ENCODE measurements around the gene RNF166. TPM values are rescaled to one million over a fixed set of nuclear protein-coding genes. Genes with fewer than 3 reads are reported as not detected.
"Not testable (repeated sequence)": the region's sequence is repeated elsewhere in the genome, so short reads cannot be mapped to it uniquely, and the experiment has no call there.

Gene RNF166
- total RNA-seq, 1 donor from 2014 or later: 9.1 TPM

DNA sequence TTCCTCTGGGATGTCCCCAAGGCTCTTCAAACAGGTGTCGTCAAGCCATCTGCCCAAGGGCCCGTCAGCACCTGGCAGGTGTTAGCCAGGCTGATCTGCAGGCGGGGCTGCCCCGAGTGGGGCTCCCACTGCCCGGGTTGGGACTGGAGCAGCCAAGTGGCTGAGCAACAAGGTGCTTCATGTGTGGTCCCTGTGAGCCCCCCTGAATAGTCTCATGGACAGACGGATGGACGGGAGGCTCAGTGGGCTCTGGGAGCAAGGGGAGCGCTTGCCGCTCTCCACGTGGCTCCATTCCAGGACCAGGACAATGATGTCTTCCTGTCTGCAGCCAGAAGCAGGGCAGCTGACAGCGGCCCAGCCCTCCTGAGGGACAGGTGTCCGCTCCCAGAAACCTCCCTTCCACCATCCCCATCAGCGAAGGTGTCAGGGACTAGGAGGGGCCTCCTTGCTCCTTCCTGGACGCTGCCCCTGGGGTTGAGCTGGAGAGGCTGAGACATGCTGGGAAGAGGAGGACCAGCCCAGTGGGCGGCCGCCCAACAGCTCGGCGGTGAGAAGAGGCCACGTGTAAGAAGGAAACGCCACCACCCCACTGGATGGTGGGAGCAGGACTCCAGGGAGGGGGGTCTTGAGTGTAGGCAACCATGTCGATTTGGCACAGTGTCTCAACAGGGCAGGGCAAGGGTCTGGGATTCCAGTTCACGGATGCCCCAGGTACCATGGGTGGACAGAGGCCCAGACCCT is 29.5 kb downstream of the RNF166 start:
- no peak for DNase-seq (ENCODE audit: low read depth in 2 of 2)

DNA sequence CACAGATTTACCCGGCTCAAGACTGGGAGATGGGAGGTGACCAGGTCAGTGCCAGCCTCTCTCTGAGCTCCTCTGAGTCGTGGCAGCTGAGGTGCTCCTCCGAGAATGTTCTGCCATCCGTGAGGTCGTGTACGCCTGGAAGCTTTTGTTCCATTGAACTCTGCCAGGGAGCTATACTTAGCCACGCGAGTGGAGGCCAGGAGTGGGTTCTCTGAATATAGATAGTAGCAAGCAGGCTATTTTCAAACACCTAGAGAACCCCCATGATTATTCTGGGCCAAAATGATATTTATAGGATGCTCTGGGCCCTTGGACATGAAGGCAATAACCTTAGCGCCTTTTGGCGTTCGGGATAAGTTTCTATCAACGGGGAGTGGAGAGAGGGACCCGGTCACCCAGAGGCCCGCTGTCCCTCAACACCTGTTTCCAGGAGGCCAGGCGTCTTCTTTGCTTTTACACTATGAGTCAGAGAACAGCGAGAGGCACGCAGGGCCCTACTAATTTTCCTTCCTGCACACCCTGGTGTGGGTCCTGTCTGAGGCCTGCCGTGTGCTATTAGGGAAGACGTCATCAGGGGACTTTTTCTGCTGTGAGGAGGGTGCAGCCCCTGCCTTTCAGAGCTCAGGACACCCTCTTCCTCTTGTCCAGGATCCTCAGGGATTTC is 32.4 kb downstream of the RNF166 start:
- DNase-seq (ENCODE audit: low read depth in 2 of 2): no peak

DNA sequence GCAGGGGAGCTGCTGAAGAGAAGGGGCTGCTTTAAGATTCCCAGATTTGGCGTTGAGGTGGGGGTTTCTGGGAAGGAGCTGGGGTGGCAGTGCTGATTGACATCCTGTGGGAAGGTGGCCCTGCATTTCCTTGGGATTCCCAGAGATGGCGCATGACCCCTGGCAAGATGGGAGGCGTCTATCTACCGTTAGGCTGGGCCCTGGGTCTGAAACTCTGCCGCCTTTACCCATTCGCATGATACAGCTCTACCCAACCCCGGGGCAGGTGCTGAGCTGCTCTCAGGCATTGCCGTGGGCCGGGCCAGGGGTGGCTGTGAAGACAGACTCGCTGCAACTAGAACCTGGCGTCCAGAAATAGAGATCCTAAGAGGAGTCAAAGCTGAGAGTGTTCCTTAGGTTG is 33.4 kb downstream of the RNF166 start:
- DNase-seq (ENCODE audit: low read depth in 2 of 2): no peak

DNA sequence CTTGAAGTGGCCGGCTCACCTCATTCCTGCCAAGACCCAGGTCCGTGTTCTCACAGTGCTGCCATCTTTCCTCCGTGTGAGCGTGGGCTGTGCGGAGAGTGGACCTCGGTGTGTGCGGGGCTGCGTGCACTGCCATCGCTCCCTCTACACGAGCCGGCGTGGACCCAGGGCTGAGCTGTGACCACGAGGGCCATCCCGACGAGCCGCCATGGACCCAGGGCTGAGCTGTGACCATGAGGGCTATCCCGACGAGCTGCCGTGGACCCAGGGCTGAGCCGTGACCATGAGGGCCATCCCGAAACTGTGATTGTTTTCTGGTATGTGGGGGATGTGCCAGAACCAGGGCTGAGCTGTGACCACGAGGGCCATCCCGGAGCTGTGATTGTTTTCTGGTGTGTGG is 34.4 kb downstream of the RNF166 start:
- no peak for DNase-seq (ENCODE audit: low read depth in 2 of 2)

DNA sequence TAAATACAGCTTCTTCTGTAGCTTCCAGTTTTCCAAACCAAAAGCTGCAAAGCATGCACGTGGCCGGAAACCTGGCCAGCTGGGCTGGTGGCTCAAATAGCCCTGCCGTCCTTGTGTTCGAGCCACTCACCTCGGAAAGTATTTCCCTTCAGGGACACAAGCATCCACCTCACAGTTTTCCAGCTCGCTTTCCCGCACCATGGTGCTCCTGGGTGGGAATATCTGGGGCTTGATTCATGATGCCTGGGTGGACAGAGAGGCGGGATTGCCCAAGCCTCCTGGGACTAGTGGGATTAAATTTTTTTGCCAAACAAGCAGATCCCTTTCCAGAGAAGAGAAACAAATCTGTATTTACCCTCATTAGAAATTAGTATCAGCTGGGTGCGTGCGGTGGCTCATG is 36.2 kb downstream of the RNF166 start:
- no peak for DNase-seq (ENCODE audit: low read depth in 2 of 2)

DNA sequence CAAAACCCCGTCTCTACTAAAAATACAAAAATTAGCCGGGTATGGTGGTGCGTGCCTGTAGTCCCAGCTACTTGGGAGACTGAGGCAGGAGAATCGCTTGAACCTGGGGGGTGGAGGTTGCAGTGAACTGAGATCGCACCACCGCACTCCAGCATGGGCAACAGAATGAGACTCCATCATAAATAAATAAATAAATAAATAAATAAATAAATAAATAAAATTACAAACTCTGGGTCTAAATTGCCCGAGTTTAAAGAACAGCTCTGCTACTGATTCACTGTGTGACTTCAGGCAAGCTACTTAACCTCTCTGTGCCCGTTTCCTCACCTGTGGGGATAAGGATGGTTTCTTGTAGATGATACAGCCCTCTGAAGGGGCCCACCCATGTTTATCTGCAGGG is 36.7 kb downstream of the RNF166 start:
- DNase-seq (ENCODE audit: low read depth in 2 of 2): not testable (repeated sequence)

DNA sequence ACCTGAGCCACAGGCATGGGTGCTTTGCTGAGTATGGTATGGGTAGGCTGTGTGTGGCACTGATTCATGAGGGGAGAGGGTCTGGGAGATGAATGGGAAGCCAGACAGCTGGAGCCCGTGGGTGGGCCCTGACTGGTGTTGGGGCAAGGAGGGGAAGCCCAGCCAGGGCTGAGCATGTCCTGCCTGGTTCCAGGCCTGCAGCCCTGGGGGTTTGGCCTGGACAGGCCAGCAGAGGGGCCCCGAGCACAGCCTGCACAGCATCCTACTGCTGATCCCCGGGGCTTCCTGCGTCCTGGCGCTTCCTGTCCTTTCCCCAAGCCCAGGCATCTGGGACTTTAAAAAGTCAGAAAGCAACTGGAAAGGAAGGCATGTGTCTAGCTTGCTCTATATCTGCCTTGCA is 38.7 kb downstream of the RNF166 start:
- DNase-seq (ENCODE audit: low read depth in 2 of 2): peak in 1 of 2 donors; percentile 56

DNA sequence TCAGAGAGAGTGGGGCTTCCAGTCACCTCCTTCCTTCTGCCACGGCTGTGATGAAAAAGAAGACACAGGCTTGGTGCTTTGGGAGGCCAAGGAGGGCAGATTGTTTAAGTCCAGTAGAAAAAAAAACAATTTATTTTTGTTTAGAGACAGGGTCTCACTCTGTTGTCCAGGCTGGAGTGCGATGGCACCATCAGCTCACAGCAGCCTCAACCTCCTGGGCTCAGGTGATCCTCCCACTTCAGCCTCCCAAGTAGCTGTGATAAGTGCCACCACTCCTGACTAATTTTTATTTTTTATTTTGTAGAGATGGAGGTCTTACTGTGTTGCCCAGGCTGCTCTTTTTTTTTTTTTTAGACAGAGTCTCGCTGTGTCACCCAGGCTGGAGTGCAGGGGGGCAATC is 40.6 kb downstream of the RNF166 start:
- DNase-seq (ENCODE audit: low read depth in 2 of 2): no peak

DNA sequence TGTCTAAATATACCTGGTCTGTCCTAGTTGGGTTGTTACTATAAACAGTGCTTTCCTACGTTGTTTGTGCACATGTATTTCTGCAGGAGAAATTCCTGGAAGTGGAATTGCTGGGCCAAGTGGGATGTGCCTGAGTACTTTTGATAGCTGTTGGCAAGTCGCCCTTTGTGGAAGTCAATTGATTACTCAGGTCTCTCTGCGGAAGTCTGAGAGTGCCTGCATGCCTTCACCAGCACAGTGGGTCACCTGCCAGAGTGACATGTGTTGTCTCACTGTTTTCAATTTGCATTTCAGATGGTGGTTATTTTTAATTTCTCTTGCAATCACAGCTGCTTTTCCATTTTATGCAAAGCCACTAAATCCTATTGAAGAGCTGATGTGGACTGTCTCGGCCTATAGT is 41.1 kb downstream of the RNF166 start:
- DNase-seq (ENCODE audit: low read depth in 2 of 2): peak; percentile 96 to 97

DNA sequence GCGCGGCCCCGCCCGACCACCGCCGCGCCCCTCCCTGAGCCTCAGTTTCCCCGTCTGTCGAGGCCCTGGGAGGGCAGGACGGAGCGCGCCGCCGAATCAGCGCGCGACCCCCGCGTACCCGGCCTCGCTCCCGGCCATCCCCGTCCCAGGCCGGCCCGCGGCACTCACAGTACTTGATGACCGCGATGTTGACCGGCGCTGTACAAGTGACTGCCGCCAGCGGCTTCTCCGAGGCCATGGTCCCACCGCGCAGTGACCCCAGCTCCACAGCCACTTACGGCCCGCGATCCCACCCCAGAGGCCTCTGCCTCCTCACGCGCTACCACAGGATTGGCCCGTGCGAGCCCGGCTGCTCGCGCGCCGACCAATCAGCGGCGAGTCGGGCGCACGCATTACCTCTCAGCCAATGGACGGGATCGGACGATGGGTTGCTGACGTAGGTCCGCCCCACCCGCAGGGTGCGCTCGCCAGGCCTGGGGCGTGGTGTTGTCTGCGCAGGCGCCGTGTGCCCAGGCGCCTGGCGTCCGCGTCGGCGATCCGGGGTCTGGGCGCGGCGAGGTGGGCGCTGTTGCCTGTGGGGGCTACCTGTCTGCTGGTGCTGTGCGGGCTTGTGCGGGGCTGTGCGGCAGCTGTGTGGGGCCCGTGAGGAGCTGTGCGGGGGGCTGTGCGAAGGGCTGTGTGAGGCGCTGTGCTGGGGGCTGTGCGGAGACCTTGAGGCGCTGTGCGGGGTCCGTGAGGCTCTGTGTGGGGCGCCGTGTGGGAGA is 43.2 kb downstream of the RNF166 start, which contains the start of gene MVD:
Gene MVD, minus strand, starts transcription at position 249 of the 764 bp plus-strand sequence. Its CDS starts 11 bp downstream, at position 238.
- DNase-seq (ENCODE audit: low read depth in 2 of 2): peak; percentile 96 to 99

DNA sequence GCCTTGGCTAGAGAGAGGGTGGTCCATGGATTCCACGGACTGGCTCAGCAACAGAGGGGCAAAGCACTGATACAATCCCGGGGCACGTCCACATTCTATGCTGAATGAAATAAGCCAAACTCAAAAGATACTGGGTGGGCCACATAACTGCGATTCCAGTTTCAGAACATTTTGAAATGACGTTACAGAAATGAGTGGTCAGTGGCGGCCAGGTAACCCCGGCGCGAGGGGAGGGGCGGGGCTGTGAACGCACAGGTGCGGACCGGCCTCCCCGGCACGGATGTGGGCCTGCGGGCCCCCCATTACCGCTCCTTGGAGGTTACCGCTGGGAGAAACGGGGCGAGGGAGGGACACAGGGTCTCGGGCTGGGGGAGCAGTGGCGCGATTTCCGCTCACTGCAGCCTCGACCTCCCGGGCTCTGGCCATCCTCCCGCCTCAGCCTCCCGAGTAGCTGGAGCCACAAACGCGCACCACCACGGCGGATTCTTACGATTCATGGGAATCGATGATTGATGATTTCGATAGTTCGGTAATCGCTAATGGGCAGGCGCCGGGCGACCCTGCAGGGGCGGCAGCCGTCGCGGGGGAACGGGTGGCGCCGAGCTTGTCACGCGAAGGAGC is 43.9 kb downstream of the RNF166 start:
- peak in 1 of 2 donors; percentile 20 for DNase-seq (ENCODE audit: low read depth in 2 of 2)

DNA sequence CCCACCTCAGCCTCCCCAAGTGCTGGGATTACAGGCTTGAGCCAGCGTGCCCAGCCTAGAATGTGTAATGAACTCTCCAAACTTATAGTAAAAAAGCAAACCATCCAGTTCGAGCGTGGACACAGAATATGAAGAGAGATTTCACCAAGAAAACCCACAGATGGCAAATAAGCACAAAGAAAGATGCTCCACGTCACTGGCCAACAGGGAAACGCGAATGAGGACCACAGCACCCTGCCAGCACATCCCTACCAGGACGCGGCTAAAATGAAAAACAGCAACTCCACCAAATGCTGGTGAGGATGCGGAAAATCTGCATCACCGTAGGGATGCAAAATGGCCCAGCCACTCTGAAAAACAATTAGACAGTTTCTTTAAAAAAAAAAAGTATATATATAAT is 44.7 kb downstream of the RNF166 start:
- no peak for DNase-seq (ENCODE audit: low read depth in 2 of 2)

DNA sequence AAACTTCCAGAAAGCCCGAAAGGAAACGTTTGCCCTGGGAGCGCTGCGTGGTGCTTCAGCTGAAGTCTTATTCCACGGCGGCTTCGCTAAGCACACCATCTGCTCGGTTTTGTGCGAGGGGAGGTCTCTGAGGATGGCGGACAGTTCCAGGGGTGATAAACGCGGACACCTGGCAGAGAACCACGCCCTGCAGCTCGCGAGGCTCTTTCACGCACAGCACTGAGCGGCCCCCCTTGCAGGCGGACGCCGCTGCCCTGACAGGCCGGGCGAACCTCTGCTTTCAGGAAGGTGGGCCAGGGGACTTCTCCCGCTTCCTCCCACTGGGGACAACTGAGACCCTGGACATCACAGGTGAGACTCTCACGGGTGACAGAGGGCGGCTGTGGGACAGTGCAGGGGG is 47.0 kb downstream of the RNF166 start:
- no peak for DNase-seq (ENCODE audit: low read depth in 2 of 2)

DNA sequence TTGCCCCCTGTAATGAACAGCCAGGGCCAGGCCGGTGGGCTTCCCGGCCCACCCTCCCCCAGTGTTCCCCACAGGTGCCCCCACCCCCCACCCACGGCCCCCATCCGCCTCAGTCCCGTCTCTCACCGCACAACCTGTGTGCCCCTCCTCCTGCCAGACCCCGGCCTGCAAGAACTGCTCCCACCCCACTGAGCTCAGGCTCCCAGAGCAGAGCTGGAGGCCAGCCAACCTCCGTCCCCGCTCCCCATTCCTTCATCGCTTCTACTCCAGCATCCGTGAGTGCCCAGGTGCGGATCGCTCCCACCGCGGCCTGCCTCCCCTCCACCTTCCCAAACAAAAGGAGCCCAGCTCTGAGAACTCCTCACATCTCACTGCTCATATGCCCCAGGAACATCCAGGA is 47.5 kb downstream of the RNF166 start:
- DNase-seq (ENCODE audit: low read depth in 2 of 2): no peak

DNA sequence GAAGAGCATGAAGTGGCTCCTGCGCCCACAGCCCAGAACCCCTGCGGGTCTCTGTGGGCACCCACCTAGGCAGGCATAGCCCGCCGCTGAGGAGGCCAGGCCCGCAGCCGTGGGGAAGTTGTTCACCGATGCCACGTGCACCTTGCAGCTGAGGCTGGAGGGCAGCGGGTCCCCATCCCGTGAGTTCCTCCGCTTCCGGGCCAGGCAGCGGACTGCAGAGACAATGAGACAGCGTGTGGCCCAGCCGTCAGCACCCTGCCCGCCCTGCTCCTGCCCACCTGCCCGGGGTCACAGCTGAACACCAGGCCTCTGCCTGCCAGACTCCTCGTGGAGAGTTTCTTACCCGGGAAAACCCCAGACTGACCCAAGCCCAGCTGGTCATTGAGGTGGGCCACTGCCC is 48.8 kb downstream of the RNF166 start:
- DNase-seq (ENCODE audit: low read depth in 2 of 2): no peak

DNA sequence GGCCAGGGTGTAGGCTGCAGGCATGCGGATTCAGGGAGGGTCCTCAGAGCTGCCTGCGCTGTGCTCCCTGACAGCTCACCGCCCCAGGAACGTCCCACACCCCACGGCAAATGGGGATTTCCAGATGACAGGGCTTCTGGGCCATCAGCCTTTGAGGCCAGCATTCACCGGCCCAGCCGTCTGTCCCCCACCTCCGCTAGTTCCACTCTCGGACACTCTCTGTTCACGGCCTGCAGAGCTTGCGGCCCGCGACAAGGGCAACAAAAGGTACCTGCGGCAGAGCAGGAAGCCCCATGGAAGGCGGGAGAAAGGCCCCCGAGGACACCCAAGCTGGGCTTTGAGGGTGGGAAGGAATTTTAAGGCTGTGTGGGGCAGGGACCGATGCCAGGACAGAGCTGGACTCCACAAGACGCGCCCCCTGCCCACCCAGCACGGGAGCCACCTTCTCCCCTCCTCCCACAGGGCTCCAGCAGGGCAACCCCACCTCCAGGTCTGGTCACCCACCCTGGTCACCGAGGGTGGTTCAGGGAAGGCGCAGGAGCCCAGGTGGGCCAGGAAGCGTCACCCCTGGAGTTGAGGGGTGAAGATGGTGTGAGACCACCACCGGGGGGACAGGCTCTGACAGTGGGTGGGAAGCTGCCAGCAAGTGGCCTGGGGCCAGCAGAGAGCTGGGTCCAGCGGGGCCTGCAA is 49.8 kb downstream of the RNF166 start:
- DNase-seq (ENCODE audit: low read depth in 2 of 2): no peak

DNA sequence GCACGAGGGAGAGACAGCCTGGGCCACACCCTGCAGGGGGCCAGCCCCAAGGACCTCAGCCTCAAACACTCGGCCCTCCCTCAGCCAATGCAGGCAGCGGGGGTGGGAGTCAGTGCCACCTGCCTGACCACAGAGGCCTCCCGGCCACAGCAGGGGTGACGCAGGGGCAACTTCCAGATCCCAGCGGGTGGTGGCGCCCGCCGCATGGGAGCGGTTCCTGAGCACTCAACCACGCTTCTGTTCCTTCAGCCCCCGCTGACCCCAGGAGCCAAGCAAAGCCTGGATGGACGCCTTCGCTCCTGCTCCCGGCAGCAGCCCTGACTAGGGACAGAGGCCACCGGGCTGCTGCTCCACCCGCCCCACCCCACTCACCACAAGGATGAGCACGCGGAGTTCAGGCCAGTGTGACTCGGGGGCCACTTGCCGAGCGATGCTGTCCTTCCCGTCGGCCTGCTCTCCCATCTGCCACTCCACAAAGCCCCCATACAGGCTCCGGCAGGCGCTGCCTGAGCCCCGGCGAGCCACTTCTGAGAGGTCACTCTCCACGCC is 50.4 kb downstream of the RNF166 start:
- no peak for DNase-seq (ENCODE audit: low read depth in 2 of 2)

DNA sequence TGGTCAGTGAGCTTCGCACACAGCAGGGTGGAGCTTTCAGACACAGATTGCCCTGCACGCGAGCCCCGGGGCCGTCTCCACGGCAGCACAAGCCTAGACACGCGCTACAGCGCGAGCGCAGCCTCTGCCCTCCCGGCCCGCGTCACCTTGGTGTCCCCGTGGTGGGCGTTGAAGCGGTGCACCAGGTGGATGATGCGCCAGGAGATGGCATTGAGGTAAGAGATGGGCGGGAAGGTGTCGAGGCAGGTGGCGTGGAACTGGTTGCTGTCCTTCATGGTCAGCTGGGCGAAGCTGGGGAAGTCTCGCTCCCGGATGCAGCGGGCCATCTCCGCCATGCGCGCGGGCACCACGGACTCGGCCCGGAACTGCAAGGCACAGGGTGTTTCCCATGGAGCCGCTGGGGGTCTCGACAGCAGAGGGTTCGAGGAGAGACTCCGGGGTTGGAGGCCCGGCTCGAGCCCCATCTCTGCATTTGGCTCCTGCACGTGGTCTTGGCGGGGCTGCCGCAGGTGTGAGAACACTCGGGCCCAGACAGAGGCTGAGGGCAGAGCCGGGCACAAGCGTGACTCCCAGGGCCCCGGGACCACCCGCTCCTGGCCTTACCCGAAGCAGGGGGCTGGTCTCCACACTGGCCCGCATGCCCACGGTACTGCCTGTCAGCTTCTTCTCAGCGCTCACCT is 51.0 kb downstream of the RNF166 start:
- DNase-seq (ENCODE audit: low read depth in 2 of 2): no peak

DNA sequence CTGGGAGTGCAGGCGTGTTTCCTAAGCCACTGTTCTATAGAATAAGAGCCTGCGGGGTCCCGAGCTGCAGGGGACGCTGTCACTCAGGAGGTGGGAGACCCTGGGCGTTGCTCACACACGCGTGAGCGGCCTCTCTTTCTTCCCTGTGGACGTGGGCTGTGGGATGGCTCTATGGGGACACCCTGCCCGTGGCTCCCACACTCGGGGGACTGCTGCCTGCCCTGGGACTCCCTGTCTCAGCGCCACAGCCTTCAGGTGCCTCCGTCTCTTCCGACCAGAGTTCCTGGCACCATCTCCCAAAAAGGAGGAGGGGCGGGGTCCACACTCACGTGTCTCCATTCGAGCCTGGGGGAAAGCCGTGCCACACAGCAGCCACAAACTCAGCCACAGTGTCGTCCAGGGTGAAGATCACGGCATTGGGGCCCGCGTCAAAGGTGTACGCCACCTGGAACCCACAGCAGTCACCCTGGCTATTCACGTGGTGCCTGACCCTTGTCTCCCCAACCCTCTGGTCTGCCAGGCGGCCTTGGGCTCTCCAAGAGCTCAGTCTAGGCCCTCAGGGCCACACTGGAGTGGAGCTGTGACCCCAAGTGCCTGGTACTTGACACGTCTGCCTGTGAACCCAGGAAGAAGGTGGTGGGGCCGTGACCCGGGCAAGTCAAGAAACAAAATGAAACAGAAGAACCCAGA is 51.7 kb downstream of the RNF166 start:
- no peak for DNase-seq (ENCODE audit: low read depth in 2 of 2)
